ENCODE data around the gene KLHL20. TPM values are rescaled to one million over a fixed set of nuclear protein-coding genes. Genes with fewer than 3 reads are reported as not detected.
A peak's percentile ranks its signal among the peaks of the same experiment; 100 is the strongest.
"Not testable (repeated sequence)": the region's sequence is repeated elsewhere in the genome, so short reads cannot be mapped to it uniquely, and the experiment has no call there.

The KLHL20 gene
- total RNA-seq, 2 donors from 2014 or later: 14.3 to 15.8 TPM

GRCh38 chr1:173802961-173803360 is 88.2 kb downstream of the KLHL20 start:
- Histone ChIP-seq H3K9me3 (no peaks in the 10 kb centered on the region), H3K27me3 (no peaks in the 10 kb centered on the region), H3K36me3 (replicated peaks in 1 of 2; ENCODE audit: insufficient read depth in 1 of 2, low read depth in 2 of 2) (no peaks in the 10 kb centered on the region), H3K4me3 (no peak overlapping the region), H3K27ac (no peak overlapping the region), H3K4me1 (no peaks in the 10 kb centered on the region)
- intact Hi-C loops (cut with DNase I): no loop called here
- DNase-seq (no peak), ATAC-seq (no peak)
- WGBS, 2 donors: 72 to 77% methylated on average over 2 of the region's 2 CpGs
- TF ChIP-seq POLR2A (IDR thresholded peaks at IDR 0.05) (no peak), CTCF (IDR thresholded peaks at IDR 0.05) (no peak)

- WGBS, 2 donors: 94 to 98% methylated on average over 5 of the region's 5 CpGs
- H3K4me3 ChIP-seq; H3K36me3 ChIP-seq (replicated peaks in 1 of 2; ENCODE audit: insufficient read depth in 1 of 2, low read depth in 2 of 2); H3K4me1 ChIP-seq; DNase-seq; H3K27ac ChIP-seq; H3K9me3 ChIP-seq; ATAC-seq; H3K27me3 ChIP-seq; intact Hi-C loops (cut with DNase I): not testable (repeated sequence)
Measured at GRCh38 chr1:173813654-173814053, 98.9 kb downstream of the KLHL20 start.

- no peak overlapping the region for H3K4me3 ChIP-seq
- 71 to 75% methylated on average over 1 of the region's 1 CpG for WGBS, 2 donors
- H3K9me3 ChIP-seq: no peaks in the 10 kb centered on the region
- peaks cover 2% of the 10 kb centered on the region for H3K4me1 ChIP-seq
- H3K36me3 ChIP-seq (replicated peaks in 1 of 2; ENCODE audit: insufficient read depth in 1 of 2, low read depth in 2 of 2): no peaks in the 10 kb centered on the region
- no peaks in the 10 kb centered on the region for H3K27me3 ChIP-seq
- no peak for ATAC-seq
- intact Hi-C loops (cut with DNase I): no loop called here
- H3K27ac ChIP-seq: no peak overlapping the region
- DNase-seq: no peak
- TF ChIP-seq POLR2A (IDR thresholded peaks at IDR 0.05) (no peak), CTCF (IDR thresholded peaks at IDR 0.05) (no peak)
Measured at GRCh38 chr1:173818459-173818858, 103.7 kb downstream of the KLHL20 start.

GRCh38 chr1:173821680-173822079 is 106.9 kb downstream of the KLHL20 start:
- no peaks in the 10 kb centered on the region for H3K27me3 ChIP-seq
- no peak for TF ChIP-seq CTCF (IDR thresholded peaks at IDR 0.05)
- no peak for TF ChIP-seq POLR2A (IDR thresholded peaks at IDR 0.05)
- H3K36me3 ChIP-seq (replicated peaks in 1 of 2; ENCODE audit: insufficient read depth in 1 of 2, low read depth in 2 of 2): no peaks in the 10 kb centered on the region
- H3K9me3 ChIP-seq: no peaks in the 10 kb centered on the region
- H3K4me1 ChIP-seq: peaks cover 15% of the 10 kb centered on the region
- DNase-seq (no peak), ATAC-seq (no peak)
- no peak overlapping the region for H3K27ac ChIP-seq
- whole genome bisulfite sequencing, 2 donors: 91 to 98% methylated on average over 4 of the region's 4 CpGs
- H3K4me3 ChIP-seq: no peak overlapping the region
- intact Hi-C loops (cut with DNase I): no loop called here

- H3K27me3 ChIP-seq: no peaks in the 10 kb centered on the region
- H3K9me3 ChIP-seq: no peaks in the 10 kb centered on the region
- ATAC-seq (no peak), DNase-seq (no peak)
- H3K36me3 ChIP-seq (replicated peaks in 1 of 2; ENCODE audit: insufficient read depth in 1 of 2, low read depth in 2 of 2): no peaks in the 10 kb centered on the region
- peak overlapping the region in 3 of 4 donors; percentile 77 to 96 (median 92) for H3K27ac ChIP-seq
- peaks cover 15% of the 10 kb centered on the region for H3K4me1 ChIP-seq
- TF ChIP-seq CTCF (IDR thresholded peaks at IDR 0.05) (no peak), POLR2A (IDR thresholded peaks at IDR 0.05) (no peak)
- WGBS, 2 donors: 1% methylated on average over 13 to 25 of the region's 25 CpGs
- H3K4me3 ChIP-seq: peak overlapping the region; percentile 42 to 45
- intact Hi-C loops (cut with DNase I): no loop called here
Measured at GRCh38 chr1:173823781-173824314, 109.1 kb downstream of the KLHL20 start.

All from body of pancreas (tissue), 4 donors.